K562 (cell line): ENCODE data around the gene PDZRN3. TPM values are rescaled to one million over a fixed set of nuclear protein-coding genes. Genes with fewer than 3 reads are reported as not detected.

Source experiments
- ATAC-seq: fragments of 200-7000 bp; cut with Tn5 transposase; 3 replicates; pipeline ENCODE4 v1.9.1; 2020; ENCODE audit warnings: moderate library complexity
- BruUV-seq: library from RNA; stranded (reverse); fragments of 400-500 nt; replicated peaks from 2 replicates; lab custom pipeline; 2021; lab: Mats Ljungman, UMichigan
- CTCF ChIA-PET: fragments of 300-600 bp; formaldehyde crosslinking; extraction: SDS; loops from one replicate; lab custom pipeline; 2021; ENCODE audit warnings: low intra/inter-chr PET ratio; lab: Yijun Ruan, JAX
- POLR2A ChIA-PET: fragments of 300-600, 350-650 bp; sonication (Branson Sonifier 250); formaldehyde crosslinking; extraction: SDS; loops from one replicate; lab custom pipeline; 2021; ENCODE audit warnings: antibody characterized with exemption, inconsistent platforms; lab: Yijun Ruan, JAX
- DNase-seq, 4 experiments: peaks; one replicate each; pipeline versions ENCODE4 v3.0.0 to v3.0.0-alpha.2; 2011 to 2018; ENCODE audit warnings: low spot score in 3 of 4, mixed read lengths in 3 of 4; ENCODE audit errors: extremely low read depth in 1 of 4
- FAIRE-seq: peaks from 2 replicates; lab custom pipeline; 2011; peaks lifted over from hg19 to GRCh38; lab: Jason Lieb, UNC
- H2AFZ ChIP-seq: 2 replicates; pipeline ENCODE4 v1.6.0; 2011; ENCODE audit warnings: low read depth, low read length, control low read depth, inconsistent platforms
- H3K27ac ChIP-seq: fragments of 200-600 bp; 3 replicates; pipeline ENCODE4 v1.8.0; 2011; ENCODE audit warnings: low read depth, mild to moderate bottlenecking, control low read depth, inconsistent platforms, low read length, moderate library complexity, mixed read lengths; ENCODE audit errors: extremely low read depth
- H3K27me3 ChIP-seq, 2 experiments: fragments of 300-600 bp in 1 of 2; 2 replicates in 1 of 2; 3 replicates in 1 of 2; pipeline versions ENCODE4 v1.6.0 to v1.8.0; 2011; ENCODE audit warnings: inconsistent platforms in 2 of 2, low read length in 2 of 2, mild to moderate bottlenecking in 1 of 2, mixed read lengths in 1 of 2, moderate library complexity in 1 of 2; ENCODE audit not compliant: control insufficient read depth in 2 of 2, insufficient read depth in 2 of 2
- H3K36me3 ChIP-seq: fragments of 300-600 bp; 3 replicates; pipeline ENCODE4 v1.8.0; 2011; ENCODE audit warnings: mild to moderate bottlenecking, low read length, inconsistent platforms; ENCODE audit not compliant: control insufficient read depth, insufficient read depth
- H3K4me1 ChIP-seq, 2 experiments: fragments of 200-600 bp in 1 of 2; replicated peaks in 1 of 2; 2 replicates in 1 of 2; 3 replicates in 1 of 2; pipeline versions ENCODE4 v1.5.1 to v1.8.0; 2011; ENCODE audit warnings: inconsistent platforms in 2 of 2, low read length in 2 of 2, mild to moderate bottlenecking in 1 of 2, mixed read lengths in 1 of 2, moderate library complexity in 1 of 2; ENCODE audit not compliant: control insufficient read depth in 2 of 2, insufficient read depth in 2 of 2
- H3K4me2 ChIP-seq: 2 replicates; pipeline ENCODE4 v1.6.1; 2011; ENCODE audit warnings: low read length, control low read depth, inconsistent platforms, mixed read lengths; ENCODE audit not compliant: insufficient read depth
- H3K4me3 ChIP-seq: fragments of 200-600 bp; sonication (generic), shearing (Covaris generic); 2 replicates; pipeline ENCODE4 v1.5.1; 2016; ENCODE audit warnings: control low read depth, inconsistent platforms
- H3K79me2 ChIP-seq: fragments of 200-600 bp; 3 replicates; pipeline ENCODE4 v1.8.0; 2011; ENCODE audit warnings: low read length, inconsistent platforms; ENCODE audit not compliant: control insufficient read depth, insufficient read depth
- H3K9ac ChIP-seq, 2 experiments: 2 replicates each; pipeline versions ENCODE4 v1.6.0 to v1.6.1; 2011; ENCODE audit warnings: low read depth in 2 of 2, low read length in 2 of 2, control low read depth in 1 of 2, inconsistent platforms in 1 of 2, mild to moderate bottlenecking in 1 of 2, mixed read lengths in 1 of 2; ENCODE audit not compliant: insufficient read depth in 1 of 2
- H3K9me1 ChIP-seq: one replicate; pipeline ENCODE4 v1.6.0; 2011; ENCODE audit warnings: inconsistent platforms, mild to moderate bottlenecking, low read length, moderate library complexity; ENCODE audit not compliant: control insufficient read depth, insufficient read depth
- H3K9me3 ChIP-seq: replicated peaks from 2 replicates; pipeline ENCODE4 v1.5.1; 2011; ENCODE audit warnings: low read depth, low read length, inconsistent platforms; ENCODE audit not compliant: control insufficient read depth, insufficient read depth
- H4K20me1 ChIP-seq: replicated peaks from 2 replicates; pipeline ENCODE4 v1.6.1; 2011; ENCODE audit warnings: low read length, inconsistent platforms, mixed read lengths; ENCODE audit not compliant: control insufficient read depth, insufficient read depth
- ARHGAP35 ChIP-seq: fragments of 450-650 bp; IDR thresholded peaks from 2 replicates; pipeline ENCODE4 v1.6.1; 2018; ENCODE audit not compliant: partially characterized antibody
- CBFA2T3 ChIP-seq: fragments of 450-650 bp; IDR thresholded peaks from 2 replicates; pipeline ENCODE4 v1.6.1; 2017
- DACH1 ChIP-seq: fragments of 450-650 bp; IDR thresholded peaks from 2 replicates; pipeline ENCODE4 v1.6.1; 2018; ENCODE audit not compliant: partially characterized antibody
- E4F1 ChIP-seq: fragments of 250-450 bp; sonication (Bioruptor Pico); IDR thresholded peaks from 2 replicates; pipeline ENCODE4 v1.5.0; 2021; ENCODE audit warnings: mild to moderate bottlenecking, borderline replicate concordance
- FIP1L1 ChIP-seq: fragments of 200-400 bp; formaldehyde crosslinking; IDR thresholded peaks from 2 replicates; pipeline ENCODE4 v1.6.1; 2018; ENCODE audit warnings: mild to moderate bottlenecking, low read depth, low read length; ENCODE audit not compliant: poor library complexity, severe bottlenecking
- FOXA1 ChIP-seq: fragments of 450-650 bp; IDR thresholded peaks from 2 replicates; pipeline ENCODE4 v1.6.1; 2016; ENCODE audit warnings: mild to moderate bottlenecking, borderline replicate concordance
- HSF4 ChIP-seq: fragments of 250-450 bp; sonication (Bioruptor Pico); IDR thresholded peaks from 2 replicates; pipeline ENCODE4 v2.1.2; 2022; ENCODE audit warnings: mild to moderate bottlenecking, moderate library complexity, borderline replicate concordance
- NR0B1 ChIP-seq: fragments of 450-650 bp; IDR thresholded peaks from one replicate; pipeline ENCODE4 v1.6.1; 2018; ENCODE audit warnings: mild to moderate bottlenecking, moderate library complexity; ENCODE audit not compliant: partially characterized antibody
- RERE ChIP-seq: sonication (generic); formaldehyde crosslinking; IDR thresholded peaks from 2 replicates; pipeline ENCODE4 v1.8.0; 2023; ENCODE audit warnings: missing genetic modification reagents, mild to moderate bottlenecking, borderline replicate concordance
- SREBF2 ChIP-seq: sonication (generic); formaldehyde crosslinking; IDR thresholded peaks from 2 replicates; pipeline ENCODE4 v1.4.0; 2020; ENCODE audit warnings: mild to moderate bottlenecking, missing genetic modification reagents
- TAL1 ChIP-seq: fragments of 450-650 bp; IDR thresholded peaks from 2 replicates; pipeline ENCODE4 v1.6.1; 2016; ENCODE audit warnings: mild to moderate bottlenecking
- TGIF2 ChIP-seq: sonication (generic); formaldehyde crosslinking; IDR thresholded peaks from 2 replicates; pipeline ENCODE4 v1.8.1; 2022; ENCODE audit warnings: mild to moderate bottlenecking, missing genetic modification reagents, moderate library complexity
- ZNF140 ChIP-seq: fragments of 250-450 bp; sonication (Bioruptor Pico); IDR thresholded peaks from 2 replicates; pipeline ENCODE4 v1.8.0; 2021; ENCODE audit warnings: moderate library complexity, mild to moderate bottlenecking, inconsistent platforms
- ZNF174 ChIP-seq: fragments of 250-450 bp; sonication (Bioruptor Pico); IDR thresholded peaks from 2 replicates; pipeline ENCODE4 v1.4.0; 2020; ENCODE audit warnings: mild to moderate bottlenecking
- ZNF354B ChIP-seq: fragments of 250-450 bp; sonication (Bioruptor Pico); IDR thresholded peaks from 2 replicates; pipeline ENCODE4 v1.4.0; 2020
- WGBS: fragments of 100-300 bp; shearing (Covaris generic); methylation state at CpG from one replicate; pipeline ENCODE4 v1.1.6; 2016; ENCODE audit warnings: low coverage, mixed read lengths; ENCODE audit not compliant: insufficient coverage; ENCODE audit errors: missing lambda C conversion rate; 5-methylcytosine and 5-hydroxymethylcytosine counted together
- in situ Hi-C: fragments of 300-500 bp; cut with MboI; formaldehyde crosslinking; loops from 4 replicates; pipeline ENCODE4 v1.15.0; 2018; ENCODE audit warnings: inconsistent platforms, mixed read lengths
- intact Hi-C: fragments of 100-400 bp; cut with micrococcal nuclease; formaldehyde crosslinking; loops from 2 replicates; pipeline ENCODE4 v1.14.2; 2022
- polyA plus RNA-seq, 8 experiments: library from polyadenylated mRNA; depleted of rRNA in 4 of 8; stranded (reverse) in 5 of 8; unstranded in 3 of 8; fragments of >200 nt; fragmentation: Nextera tagmentation in 2 of 8; fragmentation: Illumina TruSeq in 1 of 8; extraction: Ambion mirVana in 2 of 8; extraction: Trizol in 1 of 8; gene quantifications; 2 replicates each; pipeline versions ENCODE4 v1.2.1 to v1.2.3, GENCODE V29; 2011 to 2014; ENCODE audit warnings: inconsistent platforms in 1 of 8, missing spikeins in 1 of 8
- total RNA-seq, 7 experiments: library from RNA; depleted of rRNA in 6 of 7; stranded (reverse); fragments of >200 nt in 6 of 7; fragmentation: Illumina TruSeq in 2 of 7; extraction: Trizol in 2 of 7; gene quantifications; 2 replicates each; pipeline versions ENCODE4 v1.2.1 to v1.2.3, GENCODE V29; 2011 to 2021; ENCODE audit warnings: low replicate concordance in 1 of 7

Gene PDZRN3
- total and polyA plus RNA-seq, 9 of the 15 experiments (the other 6 are each of a cell fraction or from before 2014, with no cell fraction given) = 0.16 TPM; not detected in 8

GRCh38 chr3:73341272-73341935 lies 283.3 kb downstream of the PDZRN3 start:
- ChIA-PET POLR2A (no interaction called here), CTCF (no interaction called here)
- Histone ChIP-seq H2AFZ (no peak overlapping the region), H3K79me2 (no peaks in the 10 kb centered on the region), H3K9ac (no peak overlapping the region), H3K9me1 (no peaks in the 10 kb centered on the region), H3K36me3 (no peaks in the 10 kb centered on the region), H3K27ac (no peak overlapping the region), H3K9me3 (no peaks in the 10 kb centered on the region), H3K27me3 (no peaks in the 10 kb centered on the region), H3K4me1 (no peaks in the 10 kb centered on the region), H3K4me3 (no peak overlapping the region), H3K4me2 (no peak overlapping the region), H4K20me1 (no peaks in the 10 kb centered on the region)
- intact Hi-C loops = no loop called here
- no peak for TF ChIP-seq TGIF2 (CRISPR knock-in tag)
- no peak for TF ChIP-seq FOXA1
- TF ChIP-seq ZNF354B (CRISPR knock-in tag) = no peak
- no peak for TF ChIP-seq ZNF140
- no peak for TF ChIP-seq DACH1
- no peak for TF ChIP-seq FIP1L1
- TF ChIP-seq CBFA2T3 = no peak
- no peak for TF ChIP-seq TAL1
- TF ChIP-seq ZNF174 (CRISPR knock-in tag) = no peak
- TF ChIP-seq ARHGAP35 = no peak
- no peak for TF ChIP-seq E4F1 (CRISPR knock-in tag)
- TF ChIP-seq SREBF2 (CRISPR knock-in tag) = no peak
- no peak for TF ChIP-seq RERE (CRISPR knock-in tag)
- TF ChIP-seq NR0B1 = no peak
- no peak for TF ChIP-seq HSF4
- in situ Hi-C loops = no loop called here
- BruUV-seq = no TSS peak
- WGBS = 0% methylated on average over 3 of the region's 3 CpGs
- ATAC-seq = no peak
- no peak for FAIRE-seq
- no peak for DNase-seq
